ENCODE data around the gene CARD14. TPM values are rescaled to one million over a fixed set of nuclear protein-coding genes. Genes with fewer than 3 reads are reported as not detected.

CARD14 gene
- total and polyA plus RNA-seq, 2 of the 13 experiments (the other 11 are each of a cell fraction or from before 2014, with no cell fraction given), result 0.11 TPM; not detected in 1

GRCh38 chr17:80195671-80196529 lies 26.1 kb downstream of the CARD14 start (continued):
- TF ChIP-seq, protein P1, sequence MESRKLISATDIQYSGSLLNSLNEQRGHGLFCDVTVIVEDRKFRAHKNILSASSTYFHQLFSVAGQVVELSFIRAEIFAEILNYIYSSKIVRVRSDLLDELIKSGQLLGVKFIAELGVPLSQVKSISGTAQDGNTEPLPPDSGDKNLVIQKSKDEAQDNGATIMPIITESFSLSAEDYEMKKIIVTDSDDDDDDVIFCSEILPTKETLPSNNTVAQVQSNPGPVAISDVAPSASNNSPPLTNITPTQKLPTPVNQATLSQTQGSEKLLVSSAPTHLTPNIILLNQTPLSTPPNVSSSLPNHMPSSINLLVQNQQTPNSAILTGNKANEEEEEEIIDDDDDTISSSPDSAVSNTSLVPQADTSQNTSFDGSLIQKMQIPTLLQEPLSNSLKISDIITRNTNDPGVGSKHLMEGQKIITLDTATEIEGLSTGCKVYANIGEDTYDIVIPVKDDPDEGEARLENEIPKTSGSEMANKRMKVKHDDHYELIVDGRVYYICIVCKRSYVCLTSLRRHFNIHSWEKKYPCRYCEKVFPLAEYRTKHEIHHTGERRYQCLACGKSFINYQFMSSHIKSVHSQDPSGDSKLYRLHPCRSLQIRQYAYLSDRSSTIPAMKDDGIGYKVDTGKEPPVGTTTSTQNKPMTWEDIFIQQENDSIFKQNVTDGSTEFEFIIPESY (CRISPR knock-in tag; IDR thresholded peaks at IDR 0.05), result peak; percentile 82; the same call in 1 of the 2 replicates
- TF ChIP-seq ZMAT3 (CRISPR knock-in tag; conservative IDR thresholded peaks at IDR 0.05), result no peak
- 0 out of 2 replicates have a peak, but pooled peaks have one; percentile 54 for TF ChIP-seq CHD4 (IDR thresholded peaks at IDR 0.05; ENCODE audit: borderline replicate concordance, low read length)
- TF ChIP-seq, protein P2, sequence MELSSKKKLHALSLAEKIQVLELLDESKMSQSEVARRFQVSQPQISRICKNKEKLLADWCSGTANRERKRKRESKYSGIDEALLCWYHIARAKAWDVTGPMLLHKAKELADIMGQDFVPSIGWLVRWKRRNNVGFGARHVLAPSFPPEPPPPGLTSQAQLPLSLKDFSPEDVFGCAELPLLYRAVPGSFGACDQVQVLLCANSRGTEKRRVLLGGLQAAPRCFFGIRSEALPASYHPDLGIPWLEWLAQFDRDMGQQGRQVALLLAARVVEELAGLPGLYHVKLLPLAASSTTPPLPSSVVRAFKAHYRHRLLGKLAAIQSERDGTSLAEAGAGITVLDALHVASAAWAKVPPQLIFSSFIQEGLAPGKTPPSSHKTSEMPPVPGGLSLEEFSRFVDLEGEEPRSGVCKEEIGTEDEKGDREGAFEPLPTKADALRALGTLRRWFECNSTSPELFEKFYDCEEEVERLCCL (CRISPR knock-in tag; IDR thresholded peaks at IDR 0.05; ENCODE audit: borderline replicate concordance), result no peak
- no peak for TF ChIP-seq ZNF644 (CRISPR knock-in tag; IDR thresholded peaks at IDR 0.05; ENCODE audit: low read depth)
- TF ChIP-seq CCAR2 (optimal IDR thresholded peaks at IDR 0.05; ENCODE audit: low read depth, low read length), result no peak
- peak; percentile 74 for TF ChIP-seq SP5 (CRISPR knock-in tag; IDR thresholded peaks at IDR 0.05; ENCODE audit: borderline replicate concordance, low read depth)
- peak; percentile 99 for TF ChIP-seq RELA (CRISPR knock-in tag; IDR thresholded peaks at IDR 0.05)
- no peak for TF ChIP-seq SP140L (CRISPR knock-in tag; IDR thresholded peaks at IDR 0.05; ENCODE audit: borderline replicate concordance)
- TF ChIP-seq ZFX (CRISPR knock-in tag; IDR thresholded peaks at IDR 0.05; ENCODE audit: low read depth), result peak; percentile 15; the same call in 1 of the 2 replicates
- no peak for TF ChIP-seq NONO (IDR thresholded peaks at IDR 0.05)
- TF ChIP-seq NONO (CRISPR knock-in tag; conservative IDR thresholded peaks at IDR 0.05), result peak; percentile 50; the same call in 1 of the 2 replicates
- TF ChIP-seq, protein P3, sequence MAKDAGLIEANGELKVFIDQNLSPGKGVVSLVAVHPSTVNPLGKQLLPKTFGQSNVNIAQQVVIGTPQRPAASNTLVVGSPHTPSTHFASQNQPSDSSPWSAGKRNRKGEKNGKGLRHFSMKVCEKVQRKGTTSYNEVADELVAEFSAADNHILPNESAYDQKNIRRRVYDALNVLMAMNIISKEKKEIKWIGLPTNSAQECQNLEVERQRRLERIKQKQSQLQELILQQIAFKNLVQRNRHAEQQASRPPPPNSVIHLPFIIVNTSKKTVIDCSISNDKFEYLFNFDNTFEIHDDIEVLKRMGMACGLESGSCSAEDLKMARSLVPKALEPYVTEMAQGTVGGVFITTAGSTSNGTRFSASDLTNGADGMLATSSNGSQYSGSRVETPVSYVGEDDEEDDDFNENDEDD (CRISPR knock-in tag; IDR thresholded peaks at IDR 0.05; ENCODE audit: borderline replicate concordance), result no peak
- TF ChIP-seq ZNF7 (CRISPR knock-in tag; IDR thresholded peaks at IDR 0.05), result no peak
- TF ChIP-seq ZNF331 (CRISPR knock-in tag; IDR thresholded peaks at IDR 0.05), result 0 out of 2 replicates have a peak, but pooled peaks have one; percentile 7
- TF ChIP-seq SP1 (IDR thresholded peaks at IDR 0.05), result no peak
- TF ChIP-seq SP1 (CRISPR knock-in tag; IDR thresholded peaks at IDR 0.05), result 0 out of 2 replicates have a peak, but pooled peaks have one; percentile 14
- TF ChIP-seq ZSCAN5A (CRISPR knock-in tag; IDR thresholded peaks at IDR 0.05; ENCODE audit: borderline replicate concordance), result no peak
- TF ChIP-seq HOMEZ (CRISPR knock-in tag; IDR thresholded peaks at IDR 0.05; ENCODE audit: low read depth), result no peak
- TF ChIP-seq HNRNPK (IDR thresholded peaks at IDR 0.05; ENCODE audit: low read depth, low read length, poor library complexity, severe bottlenecking), result no peak
